PC-3 (cell line): ENCODE measurements around the gene KANK3.

Experiments used
- CTCF ChIP-seq: fragments of 300-600 bp; sonication (generic); conservative IDR thresholded peaks from 2 replicates; pipeline ENCODE4 v1.5.1; 2017; ENCODE audit warnings: antibody characterized with exemption, low read depth, mild to moderate bottlenecking, low read length
- EZH2 ChIP-seq: fragments of 300-600 bp; sonication (generic); IDR thresholded peaks from one replicate; pipeline ENCODE4 v1.6.1; 2017; ENCODE audit warnings: antibody characterized with exemption, mild to moderate bottlenecking, low read length; ENCODE audit not compliant: unreplicated experiment
- EZH2phosphoT487 ChIP-seq: fragments of 300-600 bp; sonication (generic); IDR thresholded peaks from 2 replicates; pipeline ENCODE4 v1.6.1; 2018; ENCODE audit warnings: mild to moderate bottlenecking, antibody characterized with exemption, low read length, borderline replicate concordance

- TF ChIP-seq CTCF (no peak), EZH2phosphoT487 (no peak), EZH2 (no peak)
These were observed 19.3 kb downstream of the KANK3 start for GRCh38 chr19:8323781-8324185.
